NAMALWA (cell line): ENCODE results near the gene NUTM2F.
A peak's percentile ranks its signal among the peaks of the same experiment; 100 is the strongest.
"Not testable (repeated sequence)": the region's sequence is repeated elsewhere in the genome, so short reads cannot be mapped to it uniquely, and the experiment has no call there.

ENCODE experiments used
- DNase-seq: peaks from one replicate; pipeline ENCODE4 v3.0.0-alpha.2; 2015; ENCODE audit warnings: low spot score

NUTM2F gene, protein sequence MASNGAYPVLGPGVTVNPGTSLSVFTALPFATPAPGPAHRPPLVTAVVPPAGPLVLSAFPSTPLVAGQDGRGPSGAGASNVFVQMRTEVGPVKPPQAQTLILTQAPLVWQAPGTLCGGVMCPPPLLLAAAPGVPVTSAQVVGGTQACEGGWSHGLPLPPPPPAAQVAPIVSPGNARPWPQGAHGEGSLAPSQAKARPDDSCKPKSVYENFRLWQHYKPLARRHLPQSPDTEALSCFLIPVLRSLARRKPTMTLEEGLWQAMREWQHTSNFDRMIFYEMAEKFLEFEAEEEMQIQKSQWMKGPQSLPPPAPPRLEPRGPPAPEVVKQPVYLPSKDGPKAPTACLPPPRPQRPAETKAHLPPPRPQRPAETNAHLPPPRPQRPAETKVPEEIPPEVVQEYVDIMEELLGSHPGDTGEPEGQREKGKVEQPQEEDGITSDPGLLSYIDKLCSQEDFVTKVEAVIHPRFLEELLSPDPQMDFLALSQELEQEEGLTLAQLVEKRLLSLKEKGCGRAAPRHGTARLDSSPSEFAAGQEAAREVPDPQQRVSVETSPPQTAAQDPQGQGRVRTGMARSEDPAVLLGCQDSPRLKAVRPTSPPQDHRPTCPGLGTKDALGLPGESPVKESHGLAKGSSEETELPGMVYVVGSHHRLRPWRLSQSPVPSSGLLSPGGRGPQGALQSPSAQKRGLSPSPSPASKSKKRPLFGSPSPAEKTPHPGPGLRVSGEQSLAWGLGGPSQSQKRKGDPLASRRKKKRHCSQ

DNA sequence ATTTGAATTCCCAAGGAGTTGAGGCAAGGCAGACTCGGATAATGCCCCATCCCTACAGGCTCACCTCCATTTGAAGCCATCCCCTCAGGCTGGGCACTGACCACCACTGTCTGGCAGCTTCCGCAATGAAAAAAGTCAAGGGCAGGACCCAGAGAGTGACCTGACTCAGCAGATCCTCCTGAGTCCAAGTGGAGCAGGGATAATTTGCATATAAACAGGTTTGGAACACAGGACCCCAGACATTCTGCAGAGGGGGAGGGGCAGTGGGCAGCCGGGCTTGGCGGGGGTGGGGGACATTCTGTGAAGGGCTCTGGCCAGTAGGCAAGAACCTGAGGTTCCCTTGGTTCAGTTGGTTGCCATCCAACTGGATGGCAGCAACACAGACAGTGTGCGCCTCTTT, at the start of gene NUTM2F:
NUTM2F (minus strand) TSS at position 101 of the 400 bp plus-strand sequence; CDS start at position 80, 21 bp downstream.
- DNase-seq, result not testable (repeated sequence)

DNA sequence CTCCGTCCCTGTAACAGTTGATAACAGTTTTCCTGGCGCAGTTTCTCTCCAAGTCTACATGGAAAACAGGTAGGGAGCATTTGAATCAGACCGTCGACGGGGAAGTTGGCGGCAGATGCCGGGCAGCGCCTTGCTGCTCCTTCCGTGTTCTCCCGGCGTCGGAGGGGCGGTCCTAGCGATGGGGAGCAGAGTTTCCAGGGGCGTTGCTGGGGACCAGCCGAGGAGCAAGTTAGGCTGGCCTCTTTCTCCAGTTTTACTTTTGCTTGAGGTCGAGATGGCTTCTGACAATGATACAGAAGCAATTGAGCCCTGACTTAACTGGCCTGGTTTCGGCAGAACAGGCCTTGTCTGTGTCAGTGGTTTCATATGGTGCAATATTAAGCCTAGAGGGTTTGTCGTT, 46.8 kb upstream of the NUTM2F start:
- DNase-seq, result peak; percentile 34

DNA sequence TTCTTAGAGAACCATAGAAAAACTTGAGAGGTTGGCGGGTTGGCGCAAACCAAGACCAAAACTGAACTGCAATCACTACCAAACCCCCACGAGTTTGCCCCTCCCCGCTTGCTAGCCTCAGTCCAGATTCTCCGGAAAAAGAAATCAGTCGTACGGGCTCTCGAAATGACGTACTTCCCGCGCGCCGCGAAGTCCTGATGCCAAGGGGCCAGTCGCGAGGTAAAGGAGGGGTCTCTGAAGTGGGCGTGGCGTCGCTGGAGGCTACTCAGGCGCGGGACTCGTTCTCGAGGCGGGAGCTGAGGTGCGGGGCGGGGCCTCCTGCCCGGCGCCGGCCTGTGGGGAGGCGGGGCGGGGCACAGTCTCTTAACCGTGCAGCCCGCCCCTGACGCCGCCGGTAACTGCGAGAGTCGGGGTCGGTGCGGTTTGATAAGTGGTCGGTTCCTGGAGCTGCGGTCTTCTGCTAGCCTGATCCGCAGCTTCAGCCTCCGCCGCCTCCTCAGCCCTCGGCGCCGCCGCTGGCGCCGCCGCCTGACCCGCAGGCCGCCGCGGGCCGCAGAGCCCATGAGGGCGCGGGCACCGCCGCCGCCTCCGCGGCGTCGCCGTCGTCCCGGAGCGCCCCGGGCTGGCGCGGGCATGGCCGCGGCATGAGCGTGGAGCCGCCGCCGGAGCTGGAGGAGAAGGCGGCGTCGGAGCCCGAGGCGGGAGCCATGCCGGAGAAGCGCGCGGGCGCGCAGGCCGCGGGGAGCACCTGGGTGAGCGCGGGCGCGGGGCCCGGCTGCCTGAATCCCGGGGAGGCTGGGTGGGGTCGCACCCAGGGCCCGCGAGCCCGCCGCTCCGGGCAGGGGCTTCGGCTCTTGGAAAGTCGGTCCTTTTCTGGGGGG, 46.0 kb upstream of the NUTM2F start:
- DNase-seq, result peak; percentile 95

DNA sequence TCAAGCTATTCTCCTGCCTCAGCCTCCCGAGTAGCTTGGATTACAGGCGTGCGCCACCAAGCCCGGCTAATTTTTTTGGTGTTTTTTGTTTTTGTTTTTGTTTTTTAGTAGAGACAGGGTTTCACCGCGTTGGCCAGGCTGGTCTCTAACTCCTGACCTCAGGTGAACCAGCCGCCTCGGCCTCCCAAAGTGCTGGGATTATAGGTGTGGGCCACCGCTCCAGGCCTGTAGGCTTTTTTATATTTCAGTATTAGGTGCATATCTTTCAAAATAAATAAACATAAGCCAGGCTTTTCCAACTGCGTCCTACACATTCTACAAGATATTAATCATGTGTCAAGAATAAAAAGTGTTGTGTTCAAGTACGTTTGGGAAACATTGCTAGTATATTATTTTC, 45.3 kb upstream of the NUTM2F start:
- not testable (repeated sequence) for DNase-seq

DNA sequence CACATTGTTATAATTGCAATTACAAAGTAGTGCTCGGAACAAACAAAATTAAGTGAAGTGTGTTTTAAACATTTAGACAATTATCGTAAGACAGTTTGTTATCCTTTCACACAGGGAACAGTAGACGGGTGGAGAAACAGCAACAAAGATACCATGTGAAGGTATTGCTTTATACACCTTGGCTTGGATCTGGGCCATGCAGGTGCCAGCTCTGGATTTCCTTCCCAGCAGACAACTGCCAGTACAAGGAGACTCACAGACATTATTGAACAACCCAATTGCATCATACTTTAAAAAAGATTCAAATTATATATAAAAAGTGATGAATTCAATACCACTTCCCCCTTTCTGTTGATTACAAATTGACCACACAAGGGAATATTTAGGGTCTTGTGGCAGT, 41.8 kb upstream of the NUTM2F start:
- not testable (repeated sequence) for DNase-seq

DNA sequence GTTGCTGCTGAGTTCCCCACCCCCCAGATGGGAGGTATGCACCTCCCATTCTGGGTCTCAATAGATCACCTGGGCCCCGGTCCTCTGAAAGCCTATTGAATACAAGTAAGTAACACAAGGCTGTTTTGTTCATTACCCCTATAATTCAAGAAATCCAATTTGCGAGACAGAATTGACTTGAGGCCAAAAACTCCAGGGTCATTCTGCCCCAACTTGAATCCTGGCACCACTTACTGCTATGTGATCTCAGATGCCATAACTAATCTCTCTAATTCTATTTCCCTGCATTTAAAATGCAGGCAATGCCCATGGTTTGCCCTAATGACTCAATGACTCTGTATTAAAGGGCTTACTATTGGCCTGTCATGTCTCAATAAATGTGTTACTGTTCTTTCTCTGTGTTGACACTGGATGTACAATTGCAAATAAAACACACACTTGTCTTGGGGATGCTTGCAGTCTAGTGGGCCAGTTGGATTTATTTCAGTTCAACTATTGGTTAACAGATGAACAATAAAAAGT, 35.7 kb upstream of the NUTM2F start:
- DNase-seq, result not testable (repeated sequence)

DNA sequence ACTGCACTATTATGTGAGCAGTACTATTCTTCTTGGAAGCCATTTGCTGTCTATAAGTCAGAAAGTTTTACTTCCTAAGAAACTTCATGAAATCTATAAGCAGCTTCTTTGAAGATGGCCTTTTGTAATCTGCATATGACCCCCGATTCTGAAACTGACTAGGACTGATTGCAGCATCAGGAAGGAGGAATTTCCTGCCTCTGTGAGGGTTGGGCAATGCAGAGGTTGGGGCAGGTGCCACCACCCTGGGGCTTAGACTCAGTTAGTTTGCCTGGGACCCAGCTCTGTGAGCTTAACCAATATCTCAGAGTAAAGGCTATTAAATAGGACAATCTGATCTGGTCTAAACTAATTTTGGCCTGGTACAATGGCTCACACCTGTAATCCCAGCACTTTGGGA, 28.7 kb upstream of the NUTM2F start:
- DNase-seq, result not testable (repeated sequence)

DNA sequence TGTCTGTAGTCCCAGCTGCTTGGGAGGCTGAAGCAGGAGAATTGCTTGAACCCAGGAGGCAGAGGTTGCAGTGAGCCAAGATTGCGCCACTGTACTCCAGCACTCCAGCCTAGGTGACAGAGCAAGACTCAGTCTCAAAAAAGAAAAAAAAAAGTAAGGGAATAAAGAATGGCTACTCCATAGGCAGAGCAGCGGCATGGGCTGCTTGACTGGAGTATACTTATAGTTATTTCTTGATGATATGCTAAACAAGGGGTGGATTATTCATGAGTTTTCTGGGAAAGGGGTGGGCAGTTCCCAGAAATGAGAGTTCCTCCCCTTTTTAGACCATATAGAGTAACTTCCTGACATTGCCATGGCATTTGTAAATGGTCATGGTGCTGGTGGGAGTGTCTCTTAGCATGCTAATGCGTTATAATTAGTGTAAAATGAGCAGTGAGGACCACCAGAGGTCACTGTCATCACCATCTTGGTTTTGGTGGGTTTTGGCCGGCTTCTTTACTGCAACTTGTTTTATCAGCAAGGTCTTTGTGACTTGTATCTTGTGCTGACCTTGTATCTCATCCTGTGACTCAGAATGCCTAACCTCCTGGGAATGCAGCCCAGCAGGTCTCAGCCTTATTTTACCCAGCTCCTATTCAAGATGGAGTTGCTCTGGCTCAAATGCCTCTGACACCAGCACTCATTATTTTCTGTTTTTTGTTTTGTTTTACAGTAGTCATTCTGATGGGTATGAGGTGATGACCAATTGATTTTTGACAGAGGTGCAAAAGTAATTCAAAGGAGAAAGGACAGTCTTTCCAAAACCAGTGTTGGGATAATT, 23.7 kb upstream of the NUTM2F start:
- not testable (repeated sequence) for DNase-seq

DNA sequence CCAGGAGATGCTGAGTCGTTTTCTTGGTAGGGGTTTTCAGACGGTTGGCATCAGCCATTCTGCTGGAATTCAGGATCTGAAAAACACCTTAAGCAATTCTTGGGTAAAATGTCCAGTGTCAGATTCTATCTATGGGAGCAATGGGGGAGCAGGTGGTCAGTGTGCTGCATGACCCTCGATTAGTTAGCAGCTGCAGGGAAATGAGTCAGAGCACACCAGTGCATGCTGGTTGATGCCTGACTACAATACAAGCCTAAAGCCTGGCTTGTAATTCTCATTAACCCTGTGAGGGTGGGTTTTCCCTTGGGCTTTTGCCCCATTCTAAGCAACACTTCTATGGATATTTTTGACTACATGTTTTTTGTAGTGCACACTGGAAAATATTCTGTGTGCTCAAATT, 20.3 kb upstream of the NUTM2F start:
- not testable (repeated sequence) for DNase-seq

DNA sequence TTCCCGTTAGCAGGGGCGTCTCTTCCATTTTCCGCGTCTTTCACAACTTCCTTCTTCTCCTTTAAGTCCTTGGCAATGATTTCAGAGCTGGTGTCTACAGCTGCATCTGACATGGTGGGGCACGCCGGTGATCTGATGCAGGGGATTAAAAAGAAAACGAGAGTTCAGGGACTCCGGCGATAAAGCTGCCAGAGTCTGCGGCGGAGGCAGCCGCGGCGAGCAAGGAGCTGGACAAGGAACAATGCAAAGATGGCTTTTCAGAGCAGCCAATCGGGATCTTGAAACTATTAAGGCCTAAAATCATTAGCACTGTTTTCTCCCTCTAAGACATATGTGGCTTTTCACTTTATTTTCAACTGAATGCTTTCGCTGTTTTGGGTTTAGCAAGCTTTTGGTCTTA, 19.0 kb upstream of the NUTM2F start:
- DNase-seq, result not testable (repeated sequence)

DNA sequence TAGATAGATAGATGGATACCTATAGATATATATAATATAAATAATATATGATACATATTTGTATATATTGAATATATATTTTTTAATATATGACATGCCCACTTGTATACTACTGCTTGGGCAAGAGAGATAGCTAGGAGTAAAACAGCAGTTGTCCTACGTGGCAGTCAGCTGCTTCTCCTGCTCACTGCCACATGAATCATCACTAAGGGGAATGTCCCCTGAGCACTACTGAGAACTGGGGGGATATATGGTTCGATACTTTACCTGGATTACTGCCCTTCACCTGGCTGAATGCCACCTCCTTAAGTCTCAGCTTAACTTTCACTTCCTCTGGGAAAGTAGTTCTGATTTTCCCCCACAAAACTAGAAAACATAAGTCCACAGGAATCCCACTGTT, 13.3 kb upstream of the NUTM2F start:
- not testable (repeated sequence) for DNase-seq

DNA sequence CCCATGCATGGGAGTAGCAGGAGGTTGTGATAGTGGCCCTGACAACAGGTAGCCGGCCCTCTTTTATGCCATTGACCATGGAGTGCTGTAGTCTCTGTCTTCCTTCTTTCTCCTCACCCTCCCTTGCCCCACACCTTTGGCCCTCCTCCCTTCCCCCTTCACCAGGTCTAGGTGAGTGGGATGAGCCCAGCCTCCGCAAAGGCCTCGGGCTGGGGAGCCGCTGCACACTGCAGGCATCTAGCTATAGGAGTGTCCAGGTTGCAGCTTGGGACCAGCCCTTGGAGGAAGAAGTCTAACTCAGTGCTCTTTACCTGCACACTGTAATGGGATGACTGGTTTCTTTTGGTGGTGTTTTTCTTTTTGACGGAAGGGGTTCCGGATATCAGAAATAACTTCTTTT, 12.3 kb upstream of the NUTM2F start:
- DNase-seq, result not testable (repeated sequence)

DNA sequence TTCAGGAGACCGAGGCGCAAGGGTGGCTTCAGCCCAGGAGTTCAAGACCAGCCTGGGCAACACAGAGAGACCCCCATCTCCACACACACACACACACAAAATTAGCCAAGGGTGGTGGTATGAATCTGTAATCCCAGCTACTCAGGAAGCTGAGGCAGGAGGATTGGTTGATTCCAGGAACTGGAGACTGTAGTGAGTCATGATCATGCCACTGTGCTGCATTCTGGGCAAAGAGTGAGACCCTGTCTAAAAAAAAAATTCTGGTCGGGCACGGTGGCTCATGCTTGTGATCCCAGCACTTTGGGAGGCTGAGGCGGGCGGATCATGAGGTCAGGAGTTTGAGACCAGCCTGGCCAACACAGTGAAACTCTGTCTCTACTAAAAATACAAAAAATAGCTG, 11.2 kb upstream of the NUTM2F start:
- DNase-seq, result not testable (repeated sequence)

DNA sequence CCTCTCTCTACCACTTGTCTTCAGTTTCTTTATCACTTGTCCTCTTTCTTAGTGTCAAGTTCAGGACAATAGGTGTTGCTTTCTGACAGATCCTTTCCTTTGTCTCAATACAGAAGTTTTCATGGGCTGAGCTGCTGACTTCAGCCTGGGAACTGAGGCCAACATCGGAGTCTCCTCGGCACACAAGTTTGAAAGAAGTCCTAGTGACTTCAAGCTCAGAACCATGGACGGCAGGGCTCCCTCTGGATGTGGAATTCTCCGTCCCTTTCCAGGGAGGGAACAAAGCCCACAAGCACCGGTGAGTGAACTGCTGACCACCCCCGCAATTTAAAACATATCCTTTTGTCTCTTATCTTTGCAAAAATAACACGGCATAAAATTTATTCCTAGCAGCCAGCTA, 10.3 kb upstream of the NUTM2F start:
- DNase-seq, result not testable (repeated sequence)

DNA sequence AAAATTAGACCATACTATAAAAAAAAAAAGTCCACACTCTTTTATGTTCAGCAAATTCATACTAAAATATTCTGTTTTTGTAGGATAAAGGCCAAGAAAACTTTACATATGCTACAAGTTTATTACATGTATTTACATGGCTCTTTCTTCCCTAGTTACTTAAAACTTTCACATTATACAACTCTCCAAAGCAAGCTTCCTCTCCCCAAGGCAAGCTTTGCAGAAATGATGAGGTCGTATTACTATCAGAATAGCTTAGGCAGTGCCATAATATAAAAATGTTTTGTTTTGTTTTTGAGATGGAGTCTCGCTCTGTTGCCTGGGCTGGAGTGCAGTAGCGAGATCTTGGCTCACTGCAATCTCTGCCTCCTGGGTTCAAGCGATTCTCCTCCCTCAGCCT, 8.0 kb upstream of the NUTM2F start:
- DNase-seq, result not testable (repeated sequence)

DNA sequence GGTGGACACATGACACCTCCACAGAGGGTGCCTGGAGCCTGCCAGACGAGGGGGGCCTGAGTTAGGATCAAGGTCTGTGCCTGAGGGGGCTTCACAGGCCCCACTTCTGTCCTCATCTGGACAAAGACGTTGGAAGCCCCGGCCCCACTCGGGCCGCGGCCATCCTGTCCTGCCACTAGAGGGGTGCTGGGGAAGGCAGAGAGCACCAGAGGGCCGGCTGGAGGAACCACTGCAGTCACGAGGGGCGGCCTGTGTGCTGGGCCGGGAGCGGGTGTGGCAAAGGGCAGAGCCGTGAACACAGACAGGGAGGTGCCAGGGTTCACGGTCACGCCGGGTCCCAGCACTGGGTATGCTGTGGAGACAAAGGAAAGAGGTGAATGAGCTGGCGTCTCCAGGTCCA, 2.9 kb downstream of the NUTM2F start:
- not testable (repeated sequence) for DNase-seq

DNA sequence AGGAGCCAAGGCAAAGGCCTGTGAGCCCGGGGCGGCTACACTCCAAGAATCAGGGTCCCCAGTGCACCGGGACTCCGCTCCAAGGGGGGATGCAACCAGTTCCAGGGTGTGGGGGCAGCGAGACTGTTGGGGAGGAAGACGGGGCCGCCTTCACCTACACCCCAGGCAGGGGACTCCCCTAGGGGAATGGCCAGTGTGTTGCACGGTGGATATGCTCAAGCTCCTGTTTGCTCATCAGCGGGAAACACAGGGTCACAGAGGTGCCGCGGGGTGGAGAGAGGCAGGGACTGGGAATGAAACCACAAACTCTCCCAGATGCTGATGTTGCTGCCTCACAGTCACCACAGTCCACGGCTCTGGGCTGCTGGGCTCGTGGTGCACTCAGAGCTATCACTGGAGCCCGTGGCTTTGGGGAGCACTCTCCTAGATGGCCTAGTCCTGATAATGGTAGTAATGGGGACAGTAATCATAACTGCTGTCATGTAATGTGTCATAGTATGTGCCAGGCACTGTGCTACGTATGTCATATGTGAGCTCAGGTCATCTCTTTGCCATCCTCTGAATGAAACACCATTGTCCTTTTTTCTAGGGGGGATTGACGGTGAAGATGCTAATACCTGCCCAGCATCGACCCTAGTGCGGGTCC, 5.2 kb downstream of the NUTM2F start:
- DNase-seq, result not testable (repeated sequence)

DNA sequence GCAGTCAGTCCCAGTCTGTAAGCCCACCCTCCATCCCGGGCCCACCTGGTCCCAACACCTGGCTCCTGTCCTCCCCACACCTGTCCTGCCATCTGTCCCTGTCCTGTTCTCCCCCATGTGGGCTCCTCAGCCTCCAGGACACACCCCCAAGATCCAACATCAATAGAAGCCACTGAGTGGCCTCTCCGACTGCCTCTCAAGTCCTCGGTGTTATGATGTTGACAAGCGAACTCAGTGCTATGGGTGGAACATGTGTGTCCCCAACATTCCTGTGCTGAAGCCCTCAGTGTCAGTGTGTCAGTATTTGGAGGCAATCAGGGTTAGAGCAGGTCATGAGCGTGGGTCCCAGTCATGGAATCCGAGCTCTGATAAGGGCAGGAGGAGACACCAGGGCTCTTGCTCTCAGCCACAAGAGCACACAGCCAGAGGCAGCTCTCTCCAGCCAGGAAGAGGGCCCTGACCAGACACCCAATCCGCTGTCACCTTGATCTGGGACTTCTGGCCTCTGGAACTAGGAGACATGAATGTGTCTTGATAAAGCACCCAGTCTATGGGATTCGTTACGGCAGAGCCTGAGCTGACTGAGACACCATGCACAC, 6.0 kb downstream of the NUTM2F start:
- not testable (repeated sequence) for DNase-seq

DNA sequence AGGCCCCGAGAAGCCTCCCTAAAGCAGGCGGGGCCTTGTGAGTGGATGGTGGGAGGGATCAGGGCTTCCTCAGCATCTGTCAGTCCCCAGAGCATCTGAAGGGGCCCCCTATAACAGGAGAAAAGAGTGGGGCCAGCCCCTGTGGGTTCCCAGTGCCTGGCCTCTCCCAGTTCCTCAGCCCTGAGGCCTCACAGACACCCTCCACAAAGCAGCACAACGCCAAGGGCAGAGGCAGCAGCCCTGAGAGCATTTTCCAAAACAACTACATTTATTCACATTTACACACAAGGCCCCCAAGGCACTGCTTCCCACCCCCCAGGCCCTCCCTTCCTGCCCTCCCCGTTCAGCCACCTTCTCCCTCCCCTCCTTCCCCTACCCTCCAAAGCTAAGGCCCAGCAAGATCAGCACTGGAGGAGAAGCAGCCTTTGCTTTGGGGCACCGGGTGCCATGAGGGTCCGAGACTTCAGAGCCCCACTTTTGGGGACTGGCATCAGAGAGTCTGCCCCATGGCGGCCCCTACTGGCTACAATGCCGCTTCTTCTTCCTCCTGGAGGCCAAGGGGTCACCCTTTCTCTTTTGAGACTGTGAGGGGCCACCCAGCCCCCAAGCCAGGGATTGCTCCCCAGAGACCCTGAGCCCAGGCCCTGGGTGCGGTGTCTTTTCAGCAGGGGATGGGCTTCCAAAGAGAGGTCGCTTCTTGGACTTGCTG, 10.3 kb downstream of the NUTM2F start:
- DNase-seq, result not testable (repeated sequence)
